Urinary bladder (tissue), 4 donors: ENCODE data around the gene CHD6. TPM values are rescaled to one million over a fixed set of nuclear protein-coding genes. Genes with fewer than 3 reads are reported as not detected.

Experiments
- DNase-seq: peaks from one replicate; pipeline ENCODE4 v3.0.0-alpha.2; 2015; ENCODE audit errors: extremely low spot score
- H3K27ac ChIP-seq: one replicate; pipeline ENCODE4 v1.5.1; 2013; ENCODE audit warnings: low read depth, mild to moderate bottlenecking, moderate library complexity
- H3K36me3 ChIP-seq: one replicate; pipeline ENCODE4 v1.6.1; 2013; ENCODE audit warnings: mild to moderate bottlenecking, moderate library complexity; ENCODE audit not compliant: insufficient read depth
- H3K4me1 ChIP-seq: one replicate; pipeline ENCODE4 v1.6.1; 2013; ENCODE audit warnings: mild to moderate bottlenecking, moderate library complexity; ENCODE audit not compliant: insufficient read depth
- H3K4me3 ChIP-seq: one replicate; pipeline ENCODE4 v1.5.1; 2013; ENCODE audit warnings: low read depth, low read length
- WGBS: extraction: QIAGEN DNeasy Blood & Tissue Kit; methylation state at CpG from one replicate; pipeline ENCODE4 v1.1.7; 2013; 5-methylcytosine and 5-hydroxymethylcytosine counted together
- polyA plus RNA-seq: library from polyadenylated mRNA; stranded (reverse); fragments of 200-250 nt; gene quantifications from one replicate; pipeline ENCODE4 v1.2.3, GENCODE V29; 2013
- total RNA-seq: library from RNA; depleted of rRNA; stranded (reverse); fragments of >200 nt; gene quantifications from one replicate; pipeline ENCODE4 v1.2.3, GENCODE V29; 2014
- donor health status: healthy with polysubstance abuse.
- donor health status: healthy.

CHD6 gene
- total and polyA plus RNA-seq, 2 donors: 11.6 to 61.5 TPM

GRCh38 chr20:41587523-41587922 is 30.7 kb downstream of the CHD6 start:
- no peak for DNase-seq
- Histone ChIP-seq H3K36me3 (no peaks in the 10 kb centered on the region), H3K4me1 (no peaks in the 10 kb centered on the region), H3K27ac (no peak overlapping the region), H3K4me3 (no peak overlapping the region)
- WGBS: 97% methylated on average over 2 of the region's 2 CpGs

GRCh38 chr20:41586772-41587171 is 31.4 kb downstream of the CHD6 start:
- Histone ChIP-seq H3K36me3 (no peaks in the 10 kb centered on the region), H3K27ac (no peak overlapping the region), H3K4me1 (no peaks in the 10 kb centered on the region), H3K4me3 (no peak overlapping the region)
- DNase-seq: no peak
- WGBS: 93% methylated on average over 1 of the region's 1 CpG

GRCh38 chr20:41580350-41580749 is 37.8 kb downstream of the CHD6 start:
- no peaks in the 10 kb centered on the region for H3K4me1 ChIP-seq
- H3K27ac ChIP-seq: no peak overlapping the region
- WGBS: 86% methylated on average over 2 of the region's 2 CpGs
- no peaks in the 10 kb centered on the region for H3K36me3 ChIP-seq
- DNase-seq: no peak
- no peak overlapping the region for H3K4me3 ChIP-seq

GRCh38 chr20:41577129-41578009 is 40.8 kb downstream of the CHD6 start:
- Histone ChIP-seq H3K4me1 (no peaks in the 10 kb centered on the region), H3K27ac (no peak overlapping the region), H3K4me3 (no peak overlapping the region), H3K36me3 (no peaks in the 10 kb centered on the region)
- WGBS: 70% methylated on average over 6 of the region's 6 CpGs
- DNase-seq: no peak

- Histone ChIP-seq H3K4me1 (no peaks in the 10 kb centered on the region), H3K27ac (no peak overlapping the region), H3K4me3 (no peak overlapping the region), H3K36me3 (no peaks in the 10 kb centered on the region)
- WGBS: 96% methylated on average over 3 of the region's 3 CpGs
- DNase-seq: no peak
These were observed 42.8 kb downstream of the CHD6 start for GRCh38 chr20:41575412-41575811.

- WGBS: 96% methylated on average over 7 of the region's 7 CpGs
- Histone ChIP-seq H3K27ac (no peak overlapping the region), H3K4me3 (no peak overlapping the region), H3K4me1 (no peaks in the 10 kb centered on the region), H3K36me3 (no peaks in the 10 kb centered on the region)
- DNase-seq: no peak
These were observed 43.3 kb downstream of the CHD6 start for GRCh38 chr20:41574802-41575389.

- no peaks in the 10 kb centered on the region for H3K4me1 ChIP-seq
- WGBS: 72% methylated on average over 2 of the region's 2 CpGs
- no peaks in the 10 kb centered on the region for H3K36me3 ChIP-seq
- no peak for DNase-seq
- no peak overlapping the region for H3K27ac ChIP-seq
- H3K4me3 ChIP-seq: no peak overlapping the region
These were observed 44.2 kb downstream of the CHD6 start for GRCh38 chr20:41573955-41574354.

- Histone ChIP-seq H3K4me3 (no peak overlapping the region), H3K4me1 (no peaks in the 10 kb centered on the region), H3K27ac (no peak overlapping the region), H3K36me3 (no peaks in the 10 kb centered on the region)
- no peak for DNase-seq
- 85% methylated on average over 3 of the region's 3 CpGs for WGBS
These were observed 46.1 kb downstream of the CHD6 start for GRCh38 chr20:41572010-41572572.

GRCh38 chr20:41571006-41571405 is 47.2 kb downstream of the CHD6 start:
- no peak overlapping the region for H3K27ac ChIP-seq
- no peaks in the 10 kb centered on the region for H3K36me3 ChIP-seq
- no peak for DNase-seq
- 59% methylated on average over 2 of the region's 2 CpGs for WGBS
- H3K4me3 ChIP-seq: no peak overlapping the region
- H3K4me1 ChIP-seq: no peaks in the 10 kb centered on the region

GRCh38 chr20:41570557-41570956 is 47.6 kb downstream of the CHD6 start:
- no peaks in the 10 kb centered on the region for H3K4me1 ChIP-seq
- no peak for DNase-seq

GRCh38 chr20:41567615-41568014 is 50.6 kb downstream of the CHD6 start:
- H3K27ac ChIP-seq: no peak overlapping the region
- 81% methylated on average over 2 of the region's 2 CpGs for WGBS
- no peaks in the 10 kb centered on the region for H3K36me3 ChIP-seq
- H3K4me3 ChIP-seq: no peak overlapping the region
- H3K4me1 ChIP-seq: peaks cover 2% of the 10 kb centered on the region
- DNase-seq: no peak

More at GRCh38 chr20:41570557-41570956, 47.6 kb downstream of the CHD6 start:
- Histone ChIP-seq H3K27ac (no peak overlapping the region), H3K36me3 (no peaks in the 10 kb centered on the region), H3K4me3 (no peak overlapping the region)

- WGBS: 94% methylated on average over 3 of the region's 3 CpGs
These were observed 51.2 kb downstream of the CHD6 start for GRCh38 chr20:41566896-41567527.

GRCh38 chr20:41563087-41563486 is 55.1 kb downstream of the CHD6 start:
- Histone ChIP-seq H3K4me3 (no peak overlapping the region), H3K27ac (no peak overlapping the region), H3K36me3 (no peaks in the 10 kb centered on the region), H3K4me1 (peaks cover 2% of the 10 kb centered on the region)
- 99% methylated on average over 1 of the region's 1 CpG for WGBS
- no peak for DNase-seq

More at GRCh38 chr20:41566896-41567527, 51.2 kb downstream of the CHD6 start:
- Histone ChIP-seq H3K27ac (no peak overlapping the region), H3K4me3 (no peak overlapping the region), H3K36me3 (no peaks in the 10 kb centered on the region), H3K4me1 (peaks cover 2% of the 10 kb centered on the region)
- no peak for DNase-seq
